Hepatocyte (in vitro differentiated cells): Measurements from ENCODE around the gene NRARP. TPM values are rescaled to one million over a fixed set of nuclear protein-coding genes. Genes with fewer than 3 reads are reported as not detected.

Experiments used
- DNase-seq: peaks from one replicate; pipeline ENCODE4 v3.0.0-alpha.2; 2016; ENCODE audit warnings: low spot score
- H2AFZ ChIP-seq: fragments of 200-600 bp; sonication (generic); 2 replicates; pipeline ENCODE4 v1.6.0; 2016; ENCODE audit warnings: antibody characterized with exemption, mild to moderate bottlenecking
- H3K27ac ChIP-seq: fragments of 200-600 bp; sonication (generic); 2 replicates; pipeline ENCODE4 v1.5.1; 2016; ENCODE audit warnings: mild to moderate bottlenecking
- H3K27me3 ChIP-seq: fragments of 200-600 bp; sonication (generic); 2 replicates; pipeline ENCODE4 v1.6.1; 2016
- H3K36me3 ChIP-seq: fragments of 200-600 bp; sonication (generic); replicated peaks from 2 replicates; pipeline ENCODE4 v1.5.1; 2016; ENCODE audit warnings: low read depth; ENCODE audit not compliant: insufficient read depth
- H3K4me1 ChIP-seq: fragments of 200-600 bp; sonication (generic); 2 replicates; pipeline ENCODE4 v1.5.1; 2016; ENCODE audit warnings: mild to moderate bottlenecking, moderate library complexity; ENCODE audit not compliant: insufficient read depth
- H3K4me2 ChIP-seq: fragments of 200-600 bp; sonication (generic); 2 replicates; pipeline ENCODE4 v1.6.0; 2016
- H3K4me3 ChIP-seq: fragments of 200-600 bp; sonication (generic); 2 replicates; pipeline ENCODE4 v1.5.1; 2016; ENCODE audit warnings: mild to moderate bottlenecking
- H3K79me2 ChIP-seq: fragments of 200-600 bp; sonication (generic); 2 replicates; pipeline ENCODE4 v1.6.0; 2017; ENCODE audit warnings: mild to moderate bottlenecking
- H3K9me2 ChIP-seq: fragments of 200-600 bp; sonication (generic); replicated peaks from 2 replicates; pipeline ENCODE4 v1.6.0; 2017; ENCODE audit warnings: mild to moderate bottlenecking; ENCODE audit not compliant: insufficient read depth
- H3K9me3 ChIP-seq: fragments of 200-600 bp; sonication (generic); 2 replicates; pipeline ENCODE4 v1.5.1; 2016; ENCODE audit warnings: low read depth, mild to moderate bottlenecking
- H4K20me1 ChIP-seq: fragments of 200-600 bp; sonication (generic); 2 replicates; pipeline ENCODE4 v1.6.0; 2016; ENCODE audit warnings: mild to moderate bottlenecking; ENCODE audit not compliant: insufficient read depth, poor library complexity, severe bottlenecking
- EZH2 ChIP-seq: fragments of 200-600 bp; sonication (generic); IDR thresholded peaks from 2 replicates; pipeline ENCODE4 v1.6.1; 2016; ENCODE audit warnings: antibody characterized with exemption, mild to moderate bottlenecking, borderline replicate concordance
- EZH2phosphoT487 ChIP-seq: fragments of 200-600 bp; sonication (generic); IDR thresholded peaks from one replicate; pipeline ENCODE4 v1.6.1; 2018; ENCODE audit warnings: antibody characterized with exemption, mild to moderate bottlenecking, low read depth, moderate library complexity; ENCODE audit not compliant: unreplicated experiment, severe bottlenecking
- WGBS: methylation state at CpG from one replicate; pipeline ENCODE4 v1.1.6; 2016; ENCODE audit warnings: low lambda C conversion rate; ENCODE audit errors: missing lambda C conversion rate; 5-methylcytosine and 5-hydroxymethylcytosine counted together
- polyA plus RNA-seq: library from polyadenylated mRNA; unstranded; fragments of >200 nt; fragmentation: Nextera tagmentation; extraction: Ambion mirVana; gene quantifications from 2 replicates; pipeline ENCODE4 v1.2.1, GENCODE V29; 2016
- total RNA-seq: library from RNA; depleted of rRNA; stranded (reverse); fragments of >200 nt; gene quantifications from 2 replicates; pipeline ENCODE4 v1.2.3, GENCODE V29; 2014
- TF ChIP-seq, protein P1 (sequence below): fragments of 200-600 bp; sonication (generic); IDR thresholded peaks from 2 replicates; pipeline ENCODE4 v1.5.1; 2016; ENCODE audit warnings: antibody characterized with exemption, mild to moderate bottlenecking; ENCODE audit not compliant: poor library complexity

The NRARP gene
- total and polyA plus RNA-seq, 2 experiments from 2014 or later, result 5.3 to 18.7 TPM

DNA sequence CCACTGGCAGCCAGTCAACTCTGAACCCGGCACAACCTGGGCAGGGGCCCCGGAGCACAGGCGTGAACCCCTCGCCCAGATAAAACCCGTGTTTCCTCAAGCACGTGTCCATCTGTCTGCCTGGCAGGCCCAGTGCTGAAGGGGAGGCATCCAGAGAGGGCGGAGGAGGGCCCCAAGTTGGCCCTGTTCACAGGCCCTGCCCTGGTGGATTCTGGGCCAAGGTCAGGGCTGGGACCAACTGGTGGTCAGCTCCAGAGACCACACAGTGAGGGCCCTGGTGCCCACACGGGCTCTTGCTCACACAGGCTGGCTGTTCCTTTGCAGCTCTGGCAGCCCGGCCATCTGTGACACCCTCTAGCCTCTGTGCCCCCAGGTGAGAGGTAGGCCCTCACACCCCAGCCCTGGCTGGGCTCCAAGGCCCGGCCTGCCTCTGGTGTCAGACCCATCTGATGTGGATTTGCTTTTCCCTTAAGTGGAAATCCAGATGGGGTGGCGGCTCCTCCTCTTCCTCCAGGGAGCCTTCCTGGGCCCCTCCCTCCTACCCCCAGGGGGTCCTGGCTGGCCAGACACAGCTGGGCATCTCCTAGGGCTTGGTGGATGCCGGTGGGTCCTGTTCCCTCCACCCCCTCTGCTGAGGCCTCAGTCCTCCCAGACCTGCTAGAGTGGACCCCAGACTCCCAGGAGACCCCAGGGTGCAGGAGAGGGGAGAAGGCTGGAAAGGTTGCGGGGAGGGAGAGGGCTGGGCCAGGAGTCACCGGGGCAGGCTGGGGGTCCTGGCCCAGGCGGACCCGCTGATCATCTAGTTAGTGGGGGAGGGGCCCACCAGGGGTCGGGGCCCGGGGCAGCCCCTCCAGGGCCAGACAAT, 51.5 kb downstream of the NRARP start:
- H3K4me1 ChIP-seq, result peaks cover 8% of the 10 kb centered on the region
- DNase-seq, result no peak
- H3K79me2 ChIP-seq, result peaks cover 2% of the 10 kb centered on the region
- H3K4me3 ChIP-seq, result no peak overlapping the region
- no peaks in the 10 kb centered on the region for H4K20me1 ChIP-seq
- TF ChIP-seq, protein P1, sequence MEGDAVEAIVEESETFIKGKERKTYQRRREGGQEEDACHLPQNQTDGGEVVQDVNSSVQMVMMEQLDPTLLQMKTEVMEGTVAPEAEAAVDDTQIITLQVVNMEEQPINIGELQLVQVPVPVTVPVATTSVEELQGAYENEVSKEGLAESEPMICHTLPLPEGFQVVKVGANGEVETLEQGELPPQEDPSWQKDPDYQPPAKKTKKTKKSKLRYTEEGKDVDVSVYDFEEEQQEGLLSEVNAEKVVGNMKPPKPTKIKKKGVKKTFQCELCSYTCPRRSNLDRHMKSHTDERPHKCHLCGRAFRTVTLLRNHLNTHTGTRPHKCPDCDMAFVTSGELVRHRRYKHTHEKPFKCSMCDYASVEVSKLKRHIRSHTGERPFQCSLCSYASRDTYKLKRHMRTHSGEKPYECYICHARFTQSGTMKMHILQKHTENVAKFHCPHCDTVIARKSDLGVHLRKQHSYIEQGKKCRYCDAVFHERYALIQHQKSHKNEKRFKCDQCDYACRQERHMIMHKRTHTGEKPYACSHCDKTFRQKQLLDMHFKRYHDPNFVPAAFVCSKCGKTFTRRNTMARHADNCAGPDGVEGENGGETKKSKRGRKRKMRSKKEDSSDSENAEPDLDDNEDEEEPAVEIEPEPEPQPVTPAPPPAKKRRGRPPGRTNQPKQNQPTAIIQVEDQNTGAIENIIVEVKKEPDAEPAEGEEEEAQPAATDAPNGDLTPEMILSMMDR, result no peak
- TF ChIP-seq EZH2 (no peak), EZH2phosphoT487 (no peak)
- no peak overlapping the region for H3K27ac ChIP-seq
- no peaks in the 10 kb centered on the region for H3K9me2 ChIP-seq
- no peak overlapping the region for H2AFZ ChIP-seq
- H3K36me3 ChIP-seq, result no peaks in the 10 kb centered on the region
- H3K27me3 ChIP-seq, result no peaks in the 10 kb centered on the region
- WGBS, result 80% methylated on average over 14 of the region's 18 CpGs
- no peak overlapping the region for H3K4me2 ChIP-seq
- H3K9me3 ChIP-seq, result no peaks in the 10 kb centered on the region

Other genes with a start within 250 kb of the NRARP start
- 1.8 and 2.3 TPM in 2 replicates for gene ENTPD2, start 248.2 kb downstream of the NRARP start, total RNA-seq
- 1.1 and 3.2 TPM in 2 replicates for gene ENTPD2, start 248.2 kb downstream of the NRARP start, polyA plus RNA-seq
- 4.6 and 7.5 TPM in 2 replicates for gene SAPCD2, start 231.7 kb downstream of the NRARP start, total RNA-seq
- 4.8 and 5.6 TPM in 2 replicates for gene SAPCD2, start 231.7 kb downstream of the NRARP start, polyA plus RNA-seq
- 11.2 and 15.6 TPM in 2 replicates for gene UAP1L1, start 224.8 kb downstream of the NRARP start, total RNA-seq
- 39.1 and 40.1 TPM in 2 replicates for gene UAP1L1, start 224.8 kb downstream of the NRARP start, polyA plus RNA-seq
- gene MAN1B1, start 215.3 kb downstream of the NRARP start, total RNA-seq, result 54.6 and 60.8 TPM in 2 replicates
- gene MAN1B1, start 215.3 kb downstream of the NRARP start, polyA plus RNA-seq, result 94.2 and 101 TPM in 2 replicates
- 206 and 207 TPM in 2 replicates for gene DPP7, start 187.5 kb downstream of the NRARP start, total RNA-seq
- gene DPP7, start 187.5 kb downstream of the NRARP start, polyA plus RNA-seq, result 544 and 678 TPM in 2 replicates
- not detected in 2 replicates for gene GRIN1, start 163.1 kb downstream of the NRARP start, total RNA-seq
- gene GRIN1, start 163.1 kb downstream of the NRARP start, polyA plus RNA-seq, result not detected in 2 replicates
- 0.73 and 1.1 TPM in 2 replicates for gene LRRC26, start 132.2 kb downstream of the NRARP start, total RNA-seq
- gene LRRC26, start 132.2 kb downstream of the NRARP start, polyA plus RNA-seq, result 0.89 and 2.6 TPM in 2 replicates
- gene TMEM210, start 130.2 kb downstream of the NRARP start, total RNA-seq, result not detected in 2 replicates
- gene TMEM210, start 130.2 kb downstream of the NRARP start, polyA plus RNA-seq, result not detected in 2 replicates
- gene ANAPC2, start 113.7 kb downstream of the NRARP start, total RNA-seq, result 21.3 and 26.2 TPM in 2 replicates
- gene ANAPC2, start 113.7 kb downstream of the NRARP start, polyA plus RNA-seq, result 12.2 and 16.2 TPM in 2 replicates
- gene SSNA1, start 113.6 kb downstream of the NRARP start, total RNA-seq, result 74.3 and 82.2 TPM in 2 replicates
- gene SSNA1, start 113.6 kb downstream of the NRARP start, polyA plus RNA-seq, result 128 and 137 TPM in 2 replicates
- 27.6 and 34.4 TPM in 2 replicates for gene TPRN, start 101.5 kb downstream of the NRARP start, total RNA-seq
- gene TPRN, start 101.5 kb downstream of the NRARP start, polyA plus RNA-seq, result 82.3 and 104 TPM in 2 replicates
- 37.6 and 43.5 TPM in 2 replicates for gene TMEM203, start 96.6 kb downstream of the NRARP start, total RNA-seq
- 48.3 and 60.7 TPM in 2 replicates for gene TMEM203, start 96.6 kb downstream of the NRARP start, polyA plus RNA-seq
- 4.4 and 7.8 TPM in 2 replicates for gene NDOR1, start 96.6 kb downstream of the NRARP start, total RNA-seq
- 12.3 and 17.6 TPM in 2 replicates for gene NDOR1, start 96.6 kb downstream of the NRARP start, polyA plus RNA-seq
- 1.6 and 2.3 TPM in 2 replicates for gene RNF208, start 80.0 kb downstream of the NRARP start, total RNA-seq
- 3.3 and 6.6 TPM in 2 replicates for gene RNF208, start 80.0 kb downstream of the NRARP start, polyA plus RNA-seq
- 1.4 and 2.4 TPM in 2 replicates for gene CYSRT1, start 77.1 kb downstream of the NRARP start, total RNA-seq
- 2.1 and 4.3 TPM in 2 replicates for gene CYSRT1, start 77.1 kb downstream of the NRARP start, polyA plus RNA-seq
- 0.68 and 1.4 TPM in 2 replicates for gene RNF224, start 74.8 kb downstream of the NRARP start, total RNA-seq
- 0.88 and 1.1 TPM in 2 replicates for gene RNF224, start 74.8 kb downstream of the NRARP start, polyA plus RNA-seq
- gene SLC34A3, start 71.4 kb downstream of the NRARP start, total RNA-seq, result 1.8 and 2.7 TPM in 2 replicates
- gene SLC34A3, start 71.4 kb downstream of the NRARP start, polyA plus RNA-seq, result 2.1 and 4.7 TPM in 2 replicates
- gene TUBB4B, start 61.0 kb downstream of the NRARP start, total RNA-seq, result 309 and 313 TPM in 2 replicates
- gene TUBB4B, start 61.0 kb downstream of the NRARP start, polyA plus RNA-seq, result 388 and 446 TPM in 2 replicates
- gene STPG3, start 51.0 kb downstream of the NRARP start, total RNA-seq, result not detected in 2 replicates
- gene STPG3, start 51.0 kb downstream of the NRARP start, polyA plus RNA-seq, result 1.5 and 2.5 TPM in 2 replicates
- gene NELFB, start 46.9 kb downstream of the NRARP start, total RNA-seq, result 36.4 and 41.4 TPM in 2 replicates
- 61.1 and 63.5 TPM in 2 replicates for gene NELFB, start 46.9 kb downstream of the NRARP start, polyA plus RNA-seq
- gene TOR4A, start 24.5 kb downstream of the NRARP start, total RNA-seq, result 13.7 and 14.4 TPM in 2 replicates
- gene TOR4A, start 24.5 kb downstream of the NRARP start, polyA plus RNA-seq, result 8.0 and 10.1 TPM in 2 replicates
- 7.3 and 11.8 TPM in 2 replicates for gene EXD3, start 120.9 kb upstream of the NRARP start, total RNA-seq
- 21.6 and 24.9 TPM in 2 replicates for gene EXD3, start 120.9 kb upstream of the NRARP start, polyA plus RNA-seq
- 7.2 and 8.2 TPM in 2 replicates for gene NOXA1, start 121.1 kb upstream of the NRARP start, total RNA-seq
- 12.5 and 13.9 TPM in 2 replicates for gene NOXA1, start 121.1 kb upstream of the NRARP start, polyA plus RNA-seq
- 6.1 and 7.1 TPM in 2 replicates for gene ENTPD8, start 139.1 kb upstream of the NRARP start, total RNA-seq
- 14.2 and 16.5 TPM in 2 replicates for gene ENTPD8, start 139.1 kb upstream of the NRARP start, polyA plus RNA-seq
- gene NSMF, start 157.1 kb upstream of the NRARP start, total RNA-seq, result 37.2 and 39.5 TPM in 2 replicates
- gene NSMF, start 157.1 kb upstream of the NRARP start, polyA plus RNA-seq, result 51.6 and 54.7 TPM in 2 replicates
- 0.56 and 0.77 TPM in 2 replicates for gene PNPLA7, start 248.1 kb upstream of the NRARP start, total RNA-seq
- gene PNPLA7, start 248.1 kb upstream of the NRARP start, polyA plus RNA-seq, result 0.62 and 2.0 TPM in 2 replicates
- gene MRPL41, start 249.6 kb upstream of the NRARP start, total RNA-seq, result 34.7 and 36.6 TPM in 2 replicates
- gene MRPL41, start 249.6 kb upstream of the NRARP start, polyA plus RNA-seq, result 86.0 and 94.5 TPM in 2 replicates